CD14-positive monocyte (primary cell): ENCODE data around the gene RAB11FIP4. TPM values are rescaled to one million over a fixed set of nuclear protein-coding genes. Genes with fewer than 3 reads are reported as not detected.
A peak's percentile ranks its signal among the peaks of the same experiment; 100 is the strongest.

ENCODE experiments used
- DNase-seq, 3 donors: peaks; one replicate each; pipeline ENCODE4 v3.0.0-alpha.2; 2011 to 2022
- H2AFZ ChIP-seq: 2 replicates; pipeline ENCODE4 v1.6.0; 2012; ENCODE audit warnings: mild to moderate bottlenecking, low read depth, low read length, inconsistent platforms; ENCODE audit not compliant: insufficient read depth, poor library complexity, severe bottlenecking
- H3K27ac ChIP-seq, 2 donors: 1 replicate in 1 of 2; 2 replicates in 1 of 2; pipeline ENCODE4 v1.5.1; 2012 to 2013; ENCODE audit warnings: low read length in 2 of 2, control low read depth in 1 of 2, inconsistent platforms in 1 of 2, low read depth in 1 of 2, mild to moderate bottlenecking in 1 of 2
- H3K27me3 ChIP-seq, 2 donors: one replicate each; pipeline versions ENCODE4 v1.6.0 to v1.6.1; 2011 to 2013; ENCODE audit warnings: low read length in 2 of 2; ENCODE audit not compliant: control insufficient read depth in 2 of 2, insufficient read depth in 2 of 2
- H3K36me3 ChIP-seq, 2 donors: replicated peaks in 1 of 2; 1 replicate in 1 of 2; 2 replicates in 1 of 2; pipeline versions ENCODE4 v1.5.1 to v1.6.1; 2012 to 2013; ENCODE audit warnings: low read length in 2 of 2, control low read depth in 1 of 2, inconsistent platforms in 1 of 2, mild to moderate bottlenecking in 1 of 2; ENCODE audit not compliant: insufficient read depth in 2 of 2, control insufficient read depth in 1 of 2
- H3K4me1 ChIP-seq, 2 donors: 1 replicate in 1 of 2; 2 replicates in 1 of 2; pipeline versions ENCODE4 v1.5.1 to v1.6.1; 2012 to 2013; ENCODE audit warnings: low read length in 2 of 2, control low read depth in 1 of 2, inconsistent platforms in 1 of 2, mild to moderate bottlenecking in 1 of 2, moderate library complexity in 1 of 2; ENCODE audit not compliant: insufficient read depth in 2 of 2, control insufficient read depth in 1 of 2
- H3K4me2 ChIP-seq: replicated peaks from 2 replicates; pipeline ENCODE3; 2012; ENCODE audit warnings: low read length, moderate library complexity, mild to moderate bottlenecking; ENCODE audit not compliant: poor library complexity, severe bottlenecking; ENCODE audit errors: extremely low read depth
- H3K4me3 ChIP-seq, 3 experiments: fragments of 200-600 bp in 1 of 3; sonication (generic) in 1 of 3; replicated peaks in 1 of 3; 1 replicate in 2 of 3; 2 replicates in 1 of 3; pipeline ENCODE4 v1.5.1; 2011 to 2013; ENCODE audit warnings: low read length in 3 of 3, mild to moderate bottlenecking in 3 of 3, control low read depth in 2 of 3, low read depth in 2 of 3, inconsistent platforms in 1 of 3, moderate library complexity in 1 of 3
- H3K79me2 ChIP-seq: 2 replicates; pipeline ENCODE4 v1.6.0; 2012; ENCODE audit warnings: mild to moderate bottlenecking, control low read depth, inconsistent platforms, low read length, moderate library complexity; ENCODE audit not compliant: insufficient read depth
- H3K9ac ChIP-seq: 2 replicates; pipeline ENCODE4 v1.6.0; 2017; ENCODE audit warnings: low read length, mild to moderate bottlenecking; ENCODE audit not compliant: insufficient read depth, poor library complexity, severe bottlenecking
- H3K9me3 ChIP-seq, 2 donors: replicated peaks in 1 of 2; 1 replicate in 1 of 2; 2 replicates in 1 of 2; pipeline versions ENCODE4 v1.5.1 to v1.6.1; 2012 to 2013; ENCODE audit warnings: low read length in 2 of 2, control low read depth in 1 of 2; ENCODE audit not compliant: control insufficient read depth in 1 of 2, insufficient read depth in 1 of 2
- H4K20me1 ChIP-seq: 2 replicates; pipeline ENCODE4 v1.6.0; 2012; ENCODE audit warnings: mild to moderate bottlenecking, low read length, control low read depth, moderate library complexity; ENCODE audit not compliant: insufficient read depth
- H3K27ac Mint-ChIP-seq, 7 donors: one replicate each; pipeline ENCODE4 v1.8.0; 2020; ENCODE audit warnings: mild to moderate bottlenecking in 7 of 7, mixed read lengths in 7 of 7, moderate library complexity in 6 of 7, inconsistent platforms in 2 of 7
- H3K27me3 Mint-ChIP-seq, 3 donors: one replicate each; pipeline ENCODE4 v1.8.0; 2021 to 2022; ENCODE audit warnings: low read depth in 3 of 3, mild to moderate bottlenecking in 3 of 3, mixed read lengths in 3 of 3, moderate library complexity in 3 of 3, inconsistent platforms in 1 of 3
- H3K36me3 Mint-ChIP-seq, 2 donors: one replicate each; pipeline ENCODE4 v1.8.0; 2020; ENCODE audit warnings: mixed read lengths in 2 of 2, inconsistent platforms in 1 of 2, mild to moderate bottlenecking in 1 of 2
- H3K4me1 Mint-ChIP-seq: one replicate; pipeline ENCODE4 v1.8.0; 2020; ENCODE audit warnings: mild to moderate bottlenecking, mixed read lengths
- H3K4me3 Mint-ChIP-seq, 2 donors: one replicate each; pipeline ENCODE4 v1.8.0; 2020; ENCODE audit warnings: mild to moderate bottlenecking in 2 of 2, mixed read lengths in 2 of 2, moderate library complexity in 1 of 2
- H3K9me3 Mint-ChIP-seq, 7 donors: one replicate each; pipeline ENCODE4 v1.8.0; 2020 to 2022; ENCODE audit warnings: mixed read lengths in 7 of 7, mild to moderate bottlenecking in 6 of 7, moderate library complexity in 6 of 7, inconsistent platforms in 2 of 7
- WGBS: methylation state at CpG from one replicate; pipeline ENCODE4 v1.1.5; 2013; ENCODE audit warnings: missing lambda C conversion rate; ENCODE audit not compliant: insufficient coverage; 5-methylcytosine and 5-hydroxymethylcytosine counted together
- intact Hi-C, 2 donors: fragments of 100-400 bp; cut with micrococcal nuclease; formaldehyde crosslinking; loops; one replicate each; pipeline versions ENCODE4 v1.15.0 to v1.15.1; 2023
- polyA plus RNA-seq, 3 donors: library from polyadenylated mRNA; depleted of rRNA in 1 of 3; unstranded in 2 of 3; stranded (reverse) in 1 of 3; fragments of 300-500 nt in 2 of 3; fragments of >200 nt in 1 of 3; fragmentation: Illumina TruSeq in 2 of 3; gene quantifications; 1 replicate in 2 of 3; 2 replicates in 1 of 3; pipeline ENCODE4 v1.2.3, GENCODE V29; 2012 to 2021
- TF ChIP-seq, protein P1 (sequence below): fragments of 200-600 bp; IDR thresholded peaks from one replicate; pipeline ENCODE4 v1.8.0; 2022; ENCODE audit warnings: antibody characterized with exemption, mild to moderate bottlenecking

The RAB11FIP4 gene
- polyA plus RNA-seq, 3 donors, result 10.4 to 21.9 (median 16.2) TPM

DNA sequence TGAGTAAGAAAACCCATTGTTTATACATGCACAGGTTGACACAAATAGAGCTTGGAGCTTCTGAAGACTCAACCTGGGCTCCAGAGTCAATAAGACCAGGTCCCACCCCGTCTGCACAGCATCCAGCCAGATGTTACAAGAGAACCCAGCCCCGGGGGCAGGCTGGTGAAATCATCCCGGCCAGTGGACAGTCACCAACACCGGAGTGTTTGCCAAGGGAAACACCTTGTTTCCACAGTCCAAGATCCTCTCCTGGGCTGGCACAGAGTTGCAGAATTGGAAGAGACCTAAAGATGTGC, 90.3 kb downstream of the RAB11FIP4 start:
- intact Hi-C loops, result no loop called here
- Mint-ChIP-seq H3K9me3 (no peaks in the 10 kb centered on the region), H3K36me3 (no peaks in the 10 kb centered on the region), H3K27me3 (peaks cover 9 to 16% (median 12%) of the 10 kb centered on the region in 3 donors), H3K4me1 (peaks cover 2% of the 10 kb centered on the region), H3K4me3 (no peak overlapping the region), H3K27ac (peak overlapping the region in 3 of 7 donors; percentile 32 to 57 (median 50))
- no peak overlapping the region for H2AFZ ChIP-seq
- H4K20me1 ChIP-seq, result no peaks in the 10 kb centered on the region
- DNase-seq, result no peak
- WGBS, result 89% methylated on average over 4 of the region's 4 CpGs
- no peak overlapping the region for H3K4me3 ChIP-seq
- H3K27ac ChIP-seq, result no peak overlapping the region
- TF ChIP-seq, protein P1, sequence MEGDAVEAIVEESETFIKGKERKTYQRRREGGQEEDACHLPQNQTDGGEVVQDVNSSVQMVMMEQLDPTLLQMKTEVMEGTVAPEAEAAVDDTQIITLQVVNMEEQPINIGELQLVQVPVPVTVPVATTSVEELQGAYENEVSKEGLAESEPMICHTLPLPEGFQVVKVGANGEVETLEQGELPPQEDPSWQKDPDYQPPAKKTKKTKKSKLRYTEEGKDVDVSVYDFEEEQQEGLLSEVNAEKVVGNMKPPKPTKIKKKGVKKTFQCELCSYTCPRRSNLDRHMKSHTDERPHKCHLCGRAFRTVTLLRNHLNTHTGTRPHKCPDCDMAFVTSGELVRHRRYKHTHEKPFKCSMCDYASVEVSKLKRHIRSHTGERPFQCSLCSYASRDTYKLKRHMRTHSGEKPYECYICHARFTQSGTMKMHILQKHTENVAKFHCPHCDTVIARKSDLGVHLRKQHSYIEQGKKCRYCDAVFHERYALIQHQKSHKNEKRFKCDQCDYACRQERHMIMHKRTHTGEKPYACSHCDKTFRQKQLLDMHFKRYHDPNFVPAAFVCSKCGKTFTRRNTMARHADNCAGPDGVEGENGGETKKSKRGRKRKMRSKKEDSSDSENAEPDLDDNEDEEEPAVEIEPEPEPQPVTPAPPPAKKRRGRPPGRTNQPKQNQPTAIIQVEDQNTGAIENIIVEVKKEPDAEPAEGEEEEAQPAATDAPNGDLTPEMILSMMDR, result no peak
- H3K36me3 ChIP-seq, result no peaks in the 10 kb centered on the region
- H3K9me3 ChIP-seq, result no peaks in the 10 kb centered on the region
- H3K4me1 ChIP-seq, result peaks cover under 1 to 3% of the 10 kb centered on the region in 2 donors
- no peaks in the 10 kb centered on the region for H3K27me3 ChIP-seq
- H3K4me2 ChIP-seq, result no peak overlapping the region
- no peak overlapping the region for H3K9ac ChIP-seq
- no peaks in the 10 kb centered on the region for H3K79me2 ChIP-seq

GRCh38 chr17:31484821-31485220, 93.3 kb downstream of the RAB11FIP4 start:
- TF ChIP-seq, protein P1, result no peak
- H2AFZ ChIP-seq, result no peak overlapping the region
- Mint-ChIP-seq H3K9me3 (no peaks in the 10 kb centered on the region), H3K36me3 (peaks cover 5% of the 10 kb centered on the region in 2 donors), H3K4me1 (peaks cover 21% of the 10 kb centered on the region), H3K27ac (no peak overlapping the region), H3K27me3 (peaks cover 19 to 26% (median 24%) of the 10 kb centered on the region in 3 donors), H3K4me3 (no peak overlapping the region)
- peaks cover 15% of the 10 kb centered on the region for H4K20me1 ChIP-seq
- peaks cover 10% of the 10 kb centered on the region for H3K79me2 ChIP-seq
- no peak overlapping the region for H3K4me2 ChIP-seq
- H3K9ac ChIP-seq, result no peak overlapping the region
- H3K4me1 ChIP-seq, result peaks cover 22 to 29% of the 10 kb centered on the region in 2 donors
- peaks cover 0 to 6% of the 10 kb centered on the region in 2 donors for H3K27me3 ChIP-seq
- intact Hi-C loops, result no loop called here
- H3K27ac ChIP-seq, result no peak overlapping the region
- no peak for DNase-seq
- 89% methylated on average over 4 of the region's 4 CpGs for WGBS
- no peaks in the 10 kb centered on the region for H3K9me3 ChIP-seq
- no peak overlapping the region for H3K4me3 ChIP-seq
- no peaks in the 10 kb centered on the region for H3K36me3 ChIP-seq
